Stimulated activated CD4-positive, alpha-beta T cell treated with anti-CD3 and anti-CD28 coated beads, Interleukin-15, amount 100 ng/mL, for 48 hours (primary cell): ENCODE data around the gene DLEU7.

ENCODE experiments used
- DNase-seq, 2 donors: peaks; one replicate each; pipeline ENCODE4 v3.0.0-alpha.2; 2020; ENCODE audit warnings: low read depth in 2 of 2

Gene DLEU7

DNA sequence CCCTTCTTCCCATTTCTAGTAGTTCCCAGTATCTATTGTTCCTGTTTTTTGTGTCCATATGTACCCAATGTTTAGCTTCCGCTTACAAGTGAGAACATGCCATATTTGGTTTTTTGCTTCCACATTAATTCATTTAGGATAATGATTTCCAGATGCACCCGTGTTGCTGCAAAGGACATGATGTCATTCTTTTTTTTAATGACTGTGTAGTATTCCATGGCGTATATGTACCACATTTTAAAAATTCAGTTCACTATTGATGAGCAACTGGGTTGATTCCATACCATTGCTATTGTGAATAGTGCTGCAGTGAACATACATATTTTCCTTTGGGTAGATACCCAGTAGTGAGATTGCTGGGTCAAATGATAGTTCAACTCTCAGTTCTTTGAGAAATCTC lies 50.5 kb downstream of the DLEU7 start:
- DNase-seq = no peak

DNA sequence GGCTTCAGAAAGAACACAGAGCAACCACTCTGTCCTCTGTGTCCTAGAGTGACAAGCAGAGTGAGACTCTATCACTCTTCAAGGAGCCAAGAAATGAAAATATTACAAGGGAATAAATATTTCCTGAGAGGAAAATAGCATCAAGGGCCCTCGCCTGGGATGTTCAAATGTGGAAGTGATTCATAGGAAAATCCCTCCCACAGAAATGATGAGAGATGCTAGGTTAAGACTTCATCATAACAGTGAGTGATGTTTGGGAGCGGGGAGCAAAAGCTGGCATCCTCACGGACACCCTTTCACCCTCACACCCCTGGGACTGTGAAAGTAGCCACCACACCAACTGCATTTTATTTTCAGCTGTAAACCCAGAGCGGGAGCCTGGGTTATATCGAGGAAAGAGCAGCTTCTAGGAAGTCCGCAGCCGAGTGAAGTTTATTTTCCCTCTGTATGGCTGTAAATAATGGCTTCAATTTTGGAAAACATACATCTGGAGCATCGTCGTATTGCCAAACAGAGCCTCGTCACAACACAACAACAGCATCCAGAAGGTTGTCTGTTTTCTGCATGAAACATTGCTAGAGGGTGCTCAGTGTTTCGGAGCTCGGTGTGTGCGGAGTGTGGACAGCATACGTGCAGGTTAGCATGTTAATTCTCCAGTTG lies 54.8 kb downstream of the DLEU7 start:
- no peak for DNase-seq

DNA sequence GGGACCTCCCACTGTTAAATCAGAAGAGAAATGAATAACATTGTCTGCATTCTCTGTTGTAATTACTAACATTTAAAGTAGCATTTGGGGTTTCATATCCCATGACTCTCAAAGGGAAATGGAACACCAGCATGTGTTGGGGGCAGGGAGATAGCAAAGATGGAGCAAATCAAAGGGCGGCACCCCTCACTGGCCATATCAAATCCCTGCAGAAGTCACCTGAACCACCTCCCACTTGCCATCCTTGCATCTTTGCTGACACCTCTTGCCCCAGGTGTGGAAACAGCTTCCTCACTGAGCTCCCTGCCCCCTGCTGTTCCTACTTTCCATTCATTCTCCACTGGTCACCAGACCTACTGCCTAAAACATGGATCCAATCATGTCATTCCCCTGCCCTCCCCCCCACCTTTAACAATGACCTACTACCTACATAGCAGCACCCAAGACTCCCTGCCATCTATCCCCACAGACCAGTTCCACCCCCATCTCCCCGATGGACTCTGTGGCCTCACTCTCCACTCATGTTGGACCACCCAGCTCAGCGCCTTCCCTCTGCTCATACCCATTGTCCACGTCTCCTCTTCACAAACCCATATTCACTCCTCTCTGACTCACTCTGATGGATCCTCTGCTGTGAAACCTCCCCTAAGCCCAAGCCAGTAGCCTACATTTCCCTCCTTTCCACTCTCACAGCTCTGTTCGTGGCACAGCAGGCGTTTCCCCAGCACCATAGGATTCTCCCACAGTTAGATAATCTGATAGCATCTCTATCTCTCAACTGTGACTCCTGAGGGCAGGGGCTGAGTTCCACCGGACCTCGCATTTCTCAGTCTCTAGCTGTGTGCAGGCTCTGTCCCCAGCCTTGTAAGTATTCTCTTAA lies 55.9 kb downstream of the DLEU7 start:
- no peak for DNase-seq

DNA sequence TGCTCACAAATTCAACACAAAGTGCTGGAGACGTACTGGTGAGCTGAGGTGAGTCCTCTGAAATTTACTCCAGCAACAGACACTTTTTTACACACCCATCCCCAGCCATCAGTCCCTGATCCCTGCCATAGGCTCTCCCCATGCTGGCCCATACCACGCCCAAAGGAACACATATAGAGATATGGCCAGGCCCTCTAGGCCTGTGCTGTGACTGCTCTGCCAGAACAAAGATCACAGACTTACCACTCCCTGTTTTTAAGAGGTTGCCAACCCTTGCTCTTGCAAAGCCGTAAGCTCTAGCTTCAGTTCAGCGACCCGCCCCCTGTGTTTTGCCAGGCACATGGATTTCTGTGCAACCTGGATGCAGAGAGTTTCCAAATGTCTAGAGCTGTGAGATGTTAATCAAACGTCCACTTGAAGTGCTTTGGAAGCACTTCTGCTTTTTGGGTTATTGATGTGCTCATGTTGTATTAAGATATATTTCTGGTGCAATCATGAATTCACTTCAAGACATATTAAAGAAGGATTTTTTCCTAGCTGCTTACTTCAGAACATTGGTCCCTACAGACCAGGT lies 59.7 kb downstream of the DLEU7 start:
- no peak for DNase-seq

DNA sequence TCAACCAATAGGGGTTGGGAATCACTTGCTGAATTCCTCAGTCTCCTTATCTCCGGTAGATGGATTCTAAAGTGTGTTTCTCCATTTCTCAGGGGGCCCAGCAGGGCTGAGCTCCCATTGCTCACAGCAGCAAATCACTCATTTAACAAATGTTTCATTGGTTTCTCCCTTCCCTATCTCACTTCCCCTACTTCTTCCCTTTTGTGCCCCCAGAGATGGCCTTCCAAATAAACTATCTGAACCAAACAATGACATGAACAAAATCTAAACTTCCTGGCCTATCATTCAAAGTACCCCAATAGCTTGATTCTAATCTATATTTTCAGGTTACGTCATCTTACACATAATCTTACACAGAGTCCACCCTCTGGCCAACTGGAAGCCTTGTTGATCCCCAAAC lies 60.4 kb downstream of the DLEU7 start:
- DNase-seq = no peak

DNA sequence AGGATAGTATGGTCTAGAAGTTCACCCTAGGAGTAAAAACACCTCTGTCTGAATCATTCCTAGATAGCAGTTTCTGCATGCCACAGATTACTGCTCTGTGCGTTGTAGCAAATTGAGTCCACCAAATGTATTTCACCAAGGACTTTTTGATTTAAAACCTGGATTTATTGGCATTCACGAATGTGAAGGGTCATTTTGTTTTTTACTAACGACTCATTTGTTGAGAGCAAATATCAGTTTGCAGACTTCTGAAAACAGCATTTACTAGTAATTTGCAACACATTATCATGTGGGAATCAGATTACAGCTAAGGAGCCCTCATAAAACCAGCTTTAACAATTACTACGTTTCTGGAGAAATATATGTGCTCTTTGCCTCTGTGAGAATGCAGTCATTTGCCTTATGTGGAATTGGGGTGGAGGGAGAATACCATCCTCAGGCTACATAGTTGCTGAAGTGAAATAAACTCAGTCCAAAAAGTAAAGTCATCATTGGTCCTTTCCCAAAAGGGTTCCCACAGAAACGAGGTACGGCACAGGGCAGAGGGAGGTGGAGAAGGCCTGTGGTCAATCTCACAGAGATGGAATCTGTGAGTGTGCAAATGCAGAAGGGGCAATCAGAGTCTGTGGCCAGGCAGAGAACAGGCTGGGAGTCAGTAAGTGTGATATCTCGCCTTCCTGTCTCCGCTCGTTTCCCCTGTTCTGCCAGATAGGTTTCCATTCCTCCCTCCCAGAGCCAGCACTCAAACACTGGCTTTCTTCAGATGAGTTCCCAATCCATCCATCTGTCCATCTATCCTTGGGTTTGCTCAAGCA lies 63.1 kb downstream of the DLEU7 start:
- no peak for DNase-seq

DNA sequence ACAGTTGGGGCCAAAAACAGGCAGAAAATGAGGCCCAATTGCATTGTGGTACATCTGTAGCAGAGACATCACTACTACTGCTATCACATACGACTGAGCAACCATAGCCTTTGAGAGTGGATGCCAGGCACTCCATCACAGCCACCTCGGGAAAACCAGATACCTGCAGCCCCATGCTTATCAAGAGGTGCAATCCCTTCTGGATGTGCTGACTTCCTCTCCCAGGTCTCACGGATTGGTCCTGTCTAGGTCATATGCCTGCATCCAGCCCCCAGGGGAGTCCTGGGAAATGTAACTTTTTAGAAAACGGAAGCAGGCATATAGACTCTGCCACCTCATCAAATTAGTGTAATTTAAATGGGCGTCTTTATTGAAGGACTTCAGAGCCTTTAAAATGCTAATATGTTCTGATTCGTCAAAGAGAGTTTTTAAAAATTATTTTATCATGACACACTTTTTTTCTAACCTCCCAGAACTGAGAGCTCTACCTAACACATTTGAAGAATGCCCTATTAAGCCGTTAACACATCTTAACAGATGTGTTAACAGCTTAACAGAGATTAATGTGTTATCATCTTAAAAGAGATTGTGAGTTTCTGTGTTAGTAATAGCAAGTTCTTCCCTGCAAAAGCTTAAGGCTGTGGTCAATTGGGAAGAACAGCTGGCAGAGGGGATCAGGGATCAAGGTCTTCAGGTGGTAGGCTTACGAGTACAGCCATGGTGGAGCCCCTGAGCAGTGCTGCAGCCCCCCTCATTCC lies 63.9 kb downstream of the DLEU7 start:
- DNase-seq = no peak
